ENCODE results near the gene TPCN2. TPM values are rescaled to one million over a fixed set of nuclear protein-coding genes. Genes with fewer than 3 reads are reported as not detected.
A peak's percentile ranks its signal among the peaks of the same experiment; 100 is the strongest.

Gene TPCN2
- total RNA-seq, 1 donor from 2014 or later = 9.1 TPM

DNA sequence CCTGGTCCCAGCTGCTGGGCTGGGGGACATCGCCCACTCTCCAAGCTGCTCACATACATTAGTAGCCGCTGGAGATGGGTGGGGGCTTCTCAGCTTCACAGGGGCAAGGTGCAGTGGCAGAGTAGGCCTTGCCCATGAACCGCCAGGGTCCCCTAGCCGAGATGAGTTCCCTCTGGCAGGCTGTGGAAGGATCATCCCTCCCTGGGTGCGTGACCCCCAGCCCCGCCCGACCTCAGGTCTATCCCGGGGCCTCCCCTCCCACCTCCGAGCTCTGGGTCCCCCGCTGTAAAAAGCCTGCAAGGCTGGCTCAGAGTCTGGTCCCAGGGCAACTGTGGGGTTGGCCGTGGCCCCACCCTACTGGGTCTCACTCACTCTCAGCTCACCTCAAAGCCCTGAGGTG, 15.3 kb upstream of the TPCN2 start:
- intact Hi-C loops (cut with DNase I) = no loop called here
- DNase-seq (ENCODE audit: missing footprints) (no peak), ATAC-seq (no peak)

DNA sequence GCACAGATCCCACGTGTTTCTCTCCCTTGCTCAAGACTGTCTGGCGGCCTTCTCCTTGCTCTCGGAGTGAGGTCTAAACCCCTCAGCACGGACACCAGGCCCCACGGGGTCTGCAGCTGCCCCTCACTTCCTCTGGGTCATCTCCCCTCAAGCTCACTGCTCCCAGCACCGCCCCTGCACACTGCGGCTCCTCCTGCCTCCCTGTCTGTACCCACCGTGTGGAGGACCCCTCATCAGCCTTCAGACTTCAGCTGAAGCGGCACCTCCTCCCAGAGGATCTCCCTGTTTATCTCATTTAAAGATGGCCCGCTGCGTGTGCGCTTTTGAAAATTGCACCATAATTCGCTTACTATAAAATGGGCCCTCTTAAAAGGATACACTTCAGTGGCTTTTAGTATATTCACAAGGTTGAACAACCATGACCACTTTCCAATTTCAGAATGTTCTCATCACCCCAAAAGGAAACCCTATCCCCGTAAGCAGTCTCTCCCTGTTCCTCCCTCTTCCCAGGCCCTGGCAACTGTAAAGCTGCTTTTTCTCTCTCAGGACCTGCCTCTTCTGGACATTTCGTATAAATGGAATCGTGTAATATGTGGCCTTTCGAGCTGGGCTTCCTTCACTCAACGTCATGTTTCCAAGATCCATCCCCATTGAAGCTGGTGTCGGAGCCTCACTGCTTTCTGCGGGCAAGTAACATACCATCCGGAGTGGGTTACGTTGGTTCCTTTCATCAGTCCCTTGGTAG, 14.4 kb upstream of the TPCN2 start:
- intact Hi-C loops (cut with DNase I) = no loop called here
- ATAC-seq (no peak), DNase-seq (ENCODE audit: missing footprints) (no peak)

DNA sequence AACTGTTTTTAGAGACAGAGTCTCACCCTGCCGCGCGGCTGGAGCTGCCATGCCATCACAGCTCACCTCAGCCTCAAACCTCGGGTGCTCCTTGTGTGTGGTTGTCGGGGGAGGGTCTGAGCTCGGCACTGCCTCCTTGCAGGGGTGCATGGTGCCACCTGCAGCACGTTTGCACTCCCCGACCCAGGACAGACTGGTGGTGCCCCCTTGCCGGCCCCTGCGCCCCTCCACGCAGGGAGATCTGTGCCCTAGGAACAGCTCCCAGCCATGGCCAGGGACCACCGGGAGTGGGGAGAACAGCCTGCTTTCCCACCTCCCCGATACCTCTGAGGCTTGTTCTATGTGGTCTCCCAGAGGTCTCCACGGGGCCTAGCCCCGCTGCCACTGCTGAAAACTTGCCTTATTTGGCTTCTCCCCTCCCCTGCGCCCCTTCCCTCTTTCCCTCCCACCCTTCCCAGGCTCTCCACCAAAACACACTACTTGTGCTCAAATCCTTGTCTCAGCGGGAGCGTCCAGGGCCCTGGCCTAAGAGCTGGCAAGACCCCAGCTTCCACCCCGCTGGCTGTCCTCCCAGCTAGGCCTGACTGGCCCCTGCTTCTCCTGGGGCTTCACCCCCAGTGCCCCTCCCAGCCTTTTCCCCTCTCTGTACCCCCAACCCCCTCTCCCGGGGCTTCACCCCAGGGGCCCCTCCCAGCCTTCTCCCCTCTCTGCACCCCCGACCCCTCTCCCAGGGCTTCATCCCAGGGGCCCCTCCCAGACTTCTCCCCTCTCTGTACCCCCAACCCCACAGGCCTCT, 13.4 kb upstream of the TPCN2 start:
- DNase-seq (ENCODE audit: missing footprints) (peak; percentile 79), ATAC-seq (peak; percentile 63)
- intact Hi-C loops (cut with DNase I) = no loop called here

DNA sequence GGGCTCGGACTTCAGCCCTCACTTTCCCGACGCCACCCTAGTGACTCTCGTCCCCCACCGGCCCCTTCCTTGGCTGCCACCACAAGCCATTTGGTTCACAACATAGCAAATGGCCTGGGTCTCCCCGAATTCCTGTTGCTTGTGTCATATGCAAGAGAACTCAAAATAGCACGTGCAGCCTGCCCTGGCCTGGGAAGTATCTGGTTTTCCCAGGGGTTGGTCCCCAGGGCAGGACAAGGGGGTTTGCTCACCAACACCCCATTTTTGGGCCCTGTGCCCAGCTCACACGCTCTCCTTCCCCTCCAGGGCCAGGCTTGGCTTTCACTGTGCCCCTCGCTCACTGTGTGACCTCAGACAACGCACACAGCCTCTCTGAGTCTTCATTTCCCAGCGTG, 12.8 kb upstream of the TPCN2 start:
- intact Hi-C loops (cut with DNase I) = no loop called here
- ATAC-seq (peak; percentile 63), DNase-seq (ENCODE audit: missing footprints) (no peak)

DNA sequence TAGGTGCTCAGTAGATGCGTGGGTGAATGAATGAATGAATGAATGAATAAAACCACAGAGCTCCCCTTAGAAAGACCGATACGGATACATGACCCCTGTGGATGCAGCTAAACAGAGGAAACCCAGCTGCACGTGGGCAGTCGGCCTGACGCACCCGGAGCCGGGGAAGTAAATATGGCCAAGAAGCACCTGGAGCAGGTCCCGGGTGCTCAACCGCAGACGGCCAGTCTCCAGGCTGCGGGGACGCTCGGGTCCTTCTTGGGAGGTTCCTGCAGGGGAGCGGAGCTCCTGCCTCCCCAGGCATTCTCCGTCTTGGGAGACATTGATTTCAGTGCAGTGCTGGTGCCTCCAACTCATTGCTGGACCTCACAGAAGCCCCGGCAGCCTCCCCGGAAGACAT, 11.7 kb upstream of the TPCN2 start:
- ATAC-seq (no peak), DNase-seq (ENCODE audit: missing footprints) (no peak)
- intact Hi-C loops (cut with DNase I) = no loop called here

DNA sequence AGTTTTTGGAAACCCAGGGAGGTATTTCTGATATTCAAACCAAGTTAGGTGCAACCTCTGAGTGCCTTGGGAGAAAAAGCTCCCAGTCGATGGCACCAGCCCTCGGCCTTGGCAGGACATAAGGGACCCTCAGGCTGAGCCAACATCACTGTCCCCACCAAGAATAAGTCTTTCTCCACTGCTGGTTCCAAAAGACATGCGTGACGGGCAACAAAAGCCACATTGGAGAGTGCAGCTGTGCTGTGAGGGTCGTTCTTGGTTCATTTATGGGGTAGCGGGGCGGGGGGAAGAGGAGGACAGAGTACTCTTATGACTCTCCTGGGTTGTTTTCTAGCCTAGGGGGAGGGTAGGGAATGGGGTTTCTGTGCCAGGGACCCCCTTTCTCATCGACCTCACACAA, 11.2 kb upstream of the TPCN2 start:
- ATAC-seq = no peak
- no peak for DNase-seq (ENCODE audit: missing footprints)
- intact Hi-C loops (cut with DNase I) = no loop called here

DNA sequence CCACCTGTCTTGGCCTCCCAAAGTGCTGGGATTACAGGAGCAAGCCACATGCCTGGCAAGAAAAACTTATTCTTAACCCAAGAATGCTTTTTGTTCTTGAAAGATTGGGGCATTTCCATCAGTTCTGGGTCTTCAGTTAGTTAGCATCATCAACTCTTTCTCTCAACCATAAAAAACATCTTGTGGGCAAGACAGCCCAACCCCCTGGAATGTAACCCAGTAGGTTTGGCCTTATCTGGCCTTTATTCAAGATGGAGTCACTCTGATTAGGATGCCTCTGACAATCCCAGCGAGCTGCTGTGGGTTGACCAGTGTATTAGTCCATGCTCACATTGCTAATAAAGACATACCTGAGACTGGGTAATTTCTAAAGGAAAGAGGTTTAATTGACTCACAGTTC, 9.2 kb upstream of the TPCN2 start:
- intact Hi-C loops (cut with DNase I) = no loop called here
- no peak for ATAC-seq
- no peak for DNase-seq (ENCODE audit: missing footprints)

DNA sequence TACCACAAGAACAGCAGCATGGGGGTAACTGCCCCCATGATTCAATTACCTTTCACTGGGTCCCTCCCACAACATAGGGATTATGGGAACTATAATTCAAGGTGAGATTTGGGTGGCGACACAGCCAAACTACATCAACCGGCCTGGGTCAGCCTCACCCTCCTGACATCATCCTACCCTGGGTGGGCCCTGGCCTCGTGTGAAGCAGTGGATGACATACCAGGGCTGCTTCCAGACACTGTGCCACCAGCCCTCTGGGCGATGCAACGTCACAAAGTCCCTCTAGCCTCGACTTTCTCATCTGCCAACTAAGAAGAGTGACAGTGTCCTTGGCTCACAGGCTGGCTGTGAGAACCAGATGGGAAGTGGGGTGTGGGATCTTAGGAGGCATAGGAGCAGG, 8.7 kb upstream of the TPCN2 start:
- intact Hi-C loops (cut with DNase I) = loop anchor here (5.0 kb wide), 2 partner anchors 113 to 138 kb away; partner anchors contain the start of genes IGHMBP2 and MRPL21
- DNase-seq (ENCODE audit: missing footprints) = no peak
- no peak for ATAC-seq

DNA sequence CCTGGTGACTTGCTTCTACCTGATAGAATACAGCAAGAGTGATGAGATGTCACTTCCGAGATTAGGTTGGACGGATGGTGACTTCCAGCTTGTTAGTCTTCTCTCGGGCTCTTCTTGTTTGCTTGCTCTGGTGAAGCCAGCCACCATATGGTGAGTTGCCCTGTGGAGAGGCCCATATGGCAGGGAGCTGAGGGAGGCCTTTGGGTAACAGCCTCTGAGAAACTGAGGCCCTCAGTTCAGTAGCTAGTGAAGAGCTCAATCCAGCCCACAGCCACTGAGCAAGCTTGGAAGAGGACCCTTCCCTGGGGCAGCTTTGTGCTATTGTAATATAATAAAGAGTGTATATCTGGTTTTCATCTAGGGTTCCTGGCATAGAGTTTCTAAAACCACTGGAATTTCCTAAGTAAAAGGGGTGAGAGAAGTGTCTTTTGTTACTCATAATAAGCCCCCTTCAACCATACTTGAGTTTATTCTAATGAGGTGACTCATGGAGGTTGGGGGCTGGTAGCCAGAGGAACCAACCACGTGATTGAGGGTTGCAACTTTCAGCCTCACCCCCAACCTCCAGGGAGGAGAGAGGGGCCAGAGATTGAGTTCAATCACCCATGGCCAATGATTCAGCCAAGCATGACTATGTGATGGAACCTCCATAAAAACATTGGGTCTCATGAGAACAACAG, 8.0 kb upstream of the TPCN2 start:
- ATAC-seq (no peak), DNase-seq (ENCODE audit: missing footprints) (no peak)
- intact Hi-C loops (cut with DNase I) = loop anchor here (5.0 kb wide), 2 partner anchors 113 to 138 kb away; partner anchors contain the start of genes IGHMBP2 and MRPL21

DNA sequence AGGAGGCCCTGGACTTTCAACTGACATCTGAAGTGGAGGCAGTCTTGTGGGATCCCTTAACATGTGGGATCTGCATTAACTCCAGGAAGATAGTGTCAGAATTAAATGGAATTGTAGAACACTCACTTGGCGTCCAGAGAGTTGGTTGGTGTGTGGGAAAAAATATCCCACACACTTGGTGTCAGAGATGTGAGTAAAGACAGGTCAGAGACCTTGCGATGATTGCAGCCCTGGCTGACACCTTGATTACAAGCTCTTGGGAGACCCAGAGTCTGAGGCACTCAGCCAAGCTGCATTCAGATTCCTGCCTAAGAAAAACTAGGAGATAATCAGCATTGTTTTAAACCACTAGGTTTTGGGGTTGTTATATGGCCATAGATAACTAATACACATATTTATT, 7.2 kb upstream of the TPCN2 start:
- intact Hi-C loops (cut with DNase I) = loop anchor here (5.0 kb wide), 2 partner anchors 114 to 139 kb away; partner anchors contain the start of genes IGHMBP2 and MRPL21
- DNase-seq (ENCODE audit: missing footprints) = no peak
- ATAC-seq = peak; percentile 36

DNA sequence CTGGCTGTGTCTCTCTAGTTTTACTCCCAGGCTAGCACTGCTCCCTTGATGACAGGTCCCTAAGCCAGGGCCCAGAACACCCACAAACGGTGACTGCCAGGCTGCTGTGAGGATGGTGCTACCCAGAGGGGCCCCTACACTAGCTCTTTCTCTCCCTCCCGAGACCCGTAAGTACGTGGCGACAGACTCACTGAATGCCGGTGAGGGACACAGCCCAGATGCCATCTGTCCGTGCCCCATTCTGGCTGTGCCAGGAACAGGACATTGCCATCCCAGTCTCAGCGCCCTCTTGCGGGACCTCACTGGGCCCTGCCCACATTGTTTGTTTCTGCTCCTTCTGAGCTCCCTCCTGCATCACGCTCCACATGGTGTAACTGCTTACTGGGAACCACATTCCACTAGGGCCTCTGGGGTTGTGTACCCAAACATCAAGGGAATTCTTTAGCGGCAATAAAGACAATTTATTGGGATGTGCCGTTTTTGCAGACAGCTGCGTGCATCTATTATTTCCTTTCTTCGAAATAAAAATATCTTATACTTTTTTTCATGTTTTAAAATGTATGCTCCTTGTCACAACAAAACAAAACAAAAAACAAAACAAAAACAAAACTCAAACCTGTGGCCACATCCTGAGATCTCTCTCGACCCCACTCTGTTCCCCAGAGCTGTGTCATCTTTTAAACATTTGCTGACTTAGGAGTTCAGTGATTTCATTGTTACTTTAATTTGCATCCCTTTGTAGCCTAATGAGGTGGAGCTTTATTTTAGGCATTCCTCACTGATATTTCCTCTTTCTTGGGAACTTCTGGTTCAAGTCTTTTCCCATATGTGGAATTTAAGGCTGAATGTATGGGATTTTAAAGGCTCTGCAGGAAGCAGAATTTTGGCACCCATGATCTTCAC, 4.4 kb upstream of the TPCN2 start:
- intact Hi-C loops (cut with DNase I) = loop anchor here (5.0 kb wide), 2 partner anchors 117 to 142 kb away; partner anchors contain the start of genes IGHMBP2 and MRPL21
- peak; percentile 78 for ATAC-seq
- peak; percentile 82 for DNase-seq (ENCODE audit: missing footprints)

DNA sequence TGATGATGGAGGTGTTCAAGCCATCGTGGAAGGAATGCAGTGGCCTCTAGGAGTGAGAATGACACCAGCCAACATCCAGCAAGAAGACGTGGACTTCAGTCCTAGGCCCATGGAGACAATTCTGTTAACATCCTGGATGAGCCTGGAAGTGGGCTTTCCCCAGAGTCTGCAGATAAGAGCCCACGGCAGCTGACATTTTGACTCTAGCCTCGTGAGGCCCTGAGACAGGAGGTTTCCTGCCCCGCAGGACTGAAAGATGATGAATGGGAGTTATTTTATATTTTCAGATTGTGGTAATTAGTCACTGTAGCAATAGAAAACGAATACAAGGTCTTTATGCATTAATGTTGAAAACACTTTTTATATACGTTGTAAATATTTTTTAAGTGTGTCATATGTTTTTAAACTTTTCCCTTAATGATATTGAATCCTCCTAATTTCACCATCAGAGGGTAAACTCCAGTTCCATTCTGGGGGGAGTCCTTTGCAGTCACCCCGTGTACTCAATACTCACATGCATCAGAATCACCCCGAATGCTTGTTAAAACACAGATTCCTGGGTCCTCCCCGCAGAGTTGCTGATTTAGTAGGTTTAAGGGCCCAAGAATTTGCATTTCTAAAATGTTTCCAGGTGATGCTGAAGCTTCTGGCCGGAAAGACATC, 570 bp upstream of the TPCN2 start:
- intact Hi-C loops (cut with DNase I) = no loop called here
- ATAC-seq (no peak), DNase-seq (ENCODE audit: missing footprints) (peak; percentile 40)

DNA sequence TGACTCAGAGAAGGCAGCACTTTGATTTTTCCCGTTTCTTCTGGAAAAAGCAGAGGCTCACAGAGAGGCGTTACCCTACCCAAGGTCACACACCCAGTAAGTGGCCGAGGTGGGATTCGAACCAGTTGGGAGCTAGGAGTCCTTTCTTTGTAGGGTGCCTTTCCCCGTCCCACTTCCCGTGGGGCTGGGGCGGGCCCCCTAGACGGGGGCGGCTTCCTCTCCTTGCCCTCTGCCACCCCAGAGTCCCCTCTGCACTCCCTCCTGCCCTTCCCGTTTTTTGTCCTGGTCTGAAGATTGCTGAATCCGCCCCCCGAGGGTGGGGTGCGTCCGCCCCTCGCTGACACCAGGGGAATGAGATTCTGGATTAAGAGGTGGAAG, 747 bp downstream of the TPCN2 start:
- peak; percentile 65 for DNase-seq (ENCODE audit: missing footprints)
- intact Hi-C loops (cut with DNase I) = no loop called here
- ATAC-seq = no peak

DNA sequence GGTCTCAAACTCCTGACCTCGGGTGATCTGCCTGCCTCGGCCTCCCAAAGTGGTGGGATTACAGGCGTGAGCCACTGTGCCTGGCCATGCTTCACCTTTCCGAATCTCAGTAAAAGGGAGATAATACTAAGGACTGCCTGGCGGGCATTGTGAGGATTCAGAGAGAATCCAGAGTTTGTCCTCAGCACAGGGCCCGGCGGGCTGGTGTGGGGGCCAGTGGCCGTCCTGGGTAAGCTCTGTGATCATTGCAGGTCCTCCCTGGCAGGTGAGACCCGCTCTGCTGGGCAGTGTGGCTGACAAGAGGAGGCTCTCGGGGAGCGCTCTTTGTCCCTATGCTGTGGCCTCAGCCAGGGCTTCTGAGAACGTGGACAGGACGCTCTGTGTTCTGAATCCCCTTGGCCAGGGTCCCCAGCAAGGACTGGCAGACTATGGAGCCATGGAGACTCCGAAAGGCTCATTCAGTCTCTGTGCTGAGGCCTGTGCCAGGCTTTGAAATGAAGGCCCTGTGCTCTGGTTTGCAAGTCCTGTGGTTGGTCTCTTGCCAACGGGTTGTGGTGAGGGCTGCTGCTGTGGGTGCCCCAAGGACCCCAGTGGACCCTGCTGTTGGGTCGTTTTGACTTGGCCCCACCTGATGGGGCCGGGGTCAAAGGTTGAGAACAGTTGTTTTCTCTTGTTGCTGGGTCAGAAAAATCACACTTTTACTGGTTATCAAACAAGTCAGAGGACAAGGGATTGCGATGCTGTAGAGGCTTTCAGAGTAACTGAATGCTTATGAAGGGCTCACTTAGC, 2.1 kb downstream of the TPCN2 start:
- intact Hi-C loops (cut with DNase I) = loop anchor here (5.0 kb wide), 2 partner anchors 37 to 103 kb away; no protein-coding TSS in a partner anchor
- ATAC-seq = no peak
- peak; percentile 45 for DNase-seq (ENCODE audit: missing footprints)

DNA sequence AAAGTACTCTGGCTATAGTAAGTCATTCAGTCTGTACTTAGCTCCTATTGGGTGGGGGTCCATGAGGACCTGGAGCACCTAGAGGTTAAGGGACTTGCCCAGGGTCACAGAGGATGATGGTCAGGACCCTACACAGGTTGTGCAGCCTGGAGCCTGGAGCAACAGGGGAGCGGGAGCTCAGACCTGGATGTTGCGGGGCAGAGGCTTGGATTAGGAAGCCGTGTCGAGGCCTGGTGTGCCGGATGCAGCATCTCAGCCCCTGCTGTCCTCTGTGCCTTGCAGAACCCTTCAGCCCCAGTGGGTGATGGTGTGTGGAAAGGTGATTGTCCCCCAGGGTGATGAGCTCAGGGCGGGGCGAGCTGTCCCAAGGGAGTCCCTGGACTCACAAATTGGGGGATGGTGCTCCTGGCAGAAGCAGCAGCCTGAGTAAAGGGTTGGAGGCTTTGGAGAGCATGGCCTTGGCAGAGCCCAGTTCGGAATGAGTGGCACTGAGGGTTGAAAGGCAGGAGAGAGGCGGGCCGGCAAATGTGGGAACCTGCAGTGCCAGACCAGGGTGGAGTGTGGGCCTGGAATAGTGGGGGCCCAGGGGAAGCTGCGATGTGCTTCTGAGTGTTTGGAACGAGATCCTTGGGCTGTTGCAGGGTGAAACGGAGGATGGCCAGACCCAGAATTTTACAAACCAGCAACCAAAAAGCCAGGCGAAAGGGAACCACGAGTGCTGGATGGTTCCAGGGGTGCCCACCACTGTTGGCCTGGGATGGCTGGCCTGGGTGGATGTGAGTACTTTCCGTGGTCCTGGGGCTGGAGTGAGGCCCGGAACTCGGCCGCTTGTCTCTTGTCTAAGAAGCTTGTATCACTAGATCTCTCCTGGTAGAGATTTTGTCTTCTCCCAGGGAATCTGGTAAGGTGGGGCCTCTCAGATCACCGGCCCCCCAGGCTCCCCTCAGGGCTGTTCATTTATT, 2.9 kb downstream of the TPCN2 start:
- ATAC-seq (peak; percentile 27), DNase-seq (ENCODE audit: missing footprints) (peak; percentile 63)
- intact Hi-C loops (cut with DNase I) = loop anchor here (5.0 kb wide), 2 partner anchors 36 to 104 kb away; no protein-coding TSS in a partner anchor
